ENCODE results near the gene FRRS1.
"Not testable (repeated sequence)": the region's sequence is repeated elsewhere in the genome, so short reads cannot be mapped to it uniquely, and the experiment has no call there.

The FRRS1 gene

GRCh38 chr1:99766378-99766800, at the start of gene FRRS1:
TSS of gene FRRS1 (minus strand) at chr1:99766635. CDS start at chr1:99748768, 17,867 bp downstream.
- DNase-seq: no peak

GRCh38 chr1:99814373-99814900, 48.0 kb upstream of the FRRS1 start:
- no peak for DNase-seq

- DNase-seq: no peak
Observed at GRCh38 chr1:99811747-99812146, 45.3 kb upstream of the FRRS1 start.

GRCh38 chr1:99811075-99811474, 44.6 kb upstream of the FRRS1 start:
- no peak for DNase-seq

GRCh38 chr1:99808391-99809115, 42.1 kb upstream of the FRRS1 start:
- DNase-seq: peak; percentile 67

GRCh38 chr1:99806882-99807281, 40.4 kb upstream of the FRRS1 start:
- no peak for DNase-seq

GRCh38 chr1:99801584-99801983, 35.1 kb upstream of the FRRS1 start:
- no peak for DNase-seq

GRCh38 chr1:99793861-99794260, 27.4 kb upstream of the FRRS1 start:
- not testable (repeated sequence) for DNase-seq

GRCh38 chr1:99789715-99790114, 23.3 kb upstream of the FRRS1 start:
- DNase-seq: no peak

GRCh38 chr1:99788896-99789295, 22.5 kb upstream of the FRRS1 start:
- DNase-seq: no peak

- DNase-seq: no peak
Observed at GRCh38 chr1:99786751-99787501, 20.5 kb upstream of the FRRS1 start.

GRCh38 chr1:99784809-99785255, 18.4 kb upstream of the FRRS1 start:
- DNase-seq: no peak

- no peak for DNase-seq
Observed at GRCh38 chr1:99784143-99784542, 17.7 kb upstream of the FRRS1 start.

- no peak for DNase-seq
Observed at GRCh38 chr1:99782920-99783319, 16.5 kb upstream of the FRRS1 start.

- DNase-seq: no peak
Observed at GRCh38 chr1:99782397-99782796, 16.0 kb upstream of the FRRS1 start.

GRCh38 chr1:99781798-99782197, 15.4 kb upstream of the FRRS1 start:
- no peak for DNase-seq

- DNase-seq: no peak
Observed at GRCh38 chr1:99777752-99778151, 11.3 kb upstream of the FRRS1 start.

GRCh38 chr1:99776120-99776519, 9.7 kb upstream of the FRRS1 start:
- DNase-seq: no peak

- no peak for DNase-seq
Observed at GRCh38 chr1:99772809-99773208, 6.4 kb upstream of the FRRS1 start.

- DNase-seq: no peak
Observed at GRCh38 chr1:99771513-99771918, 5.1 kb upstream of the FRRS1 start.

GRCh38 chr1:99768524-99769245, 2.2 kb upstream of the FRRS1 start:
- DNase-seq: no peak

GRCh38 chr1:99768104-99768503, 1.7 kb upstream of the FRRS1 start:
- DNase-seq: no peak

- DNase-seq: no peak
Observed at GRCh38 chr1:99764909-99765308, 1.5 kb downstream of the FRRS1 start.

Measured in NCI-H1092 (cell line).